H9 (cell line): ENCODE measurements around the gene S100G. TPM values are rescaled to one million over a fixed set of nuclear protein-coding genes. Genes with fewer than 3 reads are reported as not detected.
A peak's percentile ranks its signal among the peaks of the same experiment; 100 is the strongest.

Experiments
- DNase-seq: peaks from one replicate; pipeline ENCODE4 v3.0.0-alpha.2; 2017
- H2AFZ ChIP-seq: one replicate; pipeline ENCODE4 v1.6.1; 2013; ENCODE audit warnings: mild to moderate bottlenecking, low read length, control low read depth, moderate library complexity
- H2AK5ac ChIP-seq: 2 replicates; pipeline ENCODE4 v1.6.1; 2013; ENCODE audit warnings: low read length, control low read depth, mixed read lengths; ENCODE audit not compliant: insufficient read length
- H2BK120ac ChIP-seq: one replicate; pipeline ENCODE4 v1.6.1; 2013; ENCODE audit warnings: low read depth, mild to moderate bottlenecking, low read length, control low read depth, inconsistent platforms; ENCODE audit not compliant: poor library complexity, severe bottlenecking
- H2BK12ac ChIP-seq: 2 replicates; pipeline ENCODE4 v1.6.1; 2013; ENCODE audit warnings: low read length, control low read depth, mixed read lengths, low read depth; ENCODE audit not compliant: insufficient read length
- H2BK15ac ChIP-seq: 2 replicates; pipeline ENCODE4 v1.6.1; 2013; ENCODE audit warnings: low read depth, low read length, control low read depth
- H2BK20ac ChIP-seq: one replicate; pipeline ENCODE4 v1.6.1; 2013; ENCODE audit warnings: low read depth, mild to moderate bottlenecking, low read length, control low read depth, inconsistent platforms; ENCODE audit not compliant: poor library complexity, severe bottlenecking
- H2BK5ac ChIP-seq: 2 replicates; pipeline ENCODE4 v1.6.1; 2013; ENCODE audit warnings: low read length, control low read depth, mixed read lengths; ENCODE audit not compliant: insufficient read length
- H3K14ac ChIP-seq: 2 replicates; pipeline ENCODE4 v1.6.1; 2013; ENCODE audit warnings: low read length, control low read depth; ENCODE audit not compliant: insufficient read depth
- H3K18ac ChIP-seq: 2 replicates; pipeline ENCODE4 v1.6.1; 2013; ENCODE audit warnings: low read depth, mild to moderate bottlenecking, mixed read lengths, low read length, control low read depth; ENCODE audit not compliant: insufficient read length
- H3K23ac ChIP-seq: 2 replicates; pipeline ENCODE4 v1.6.1; 2013; ENCODE audit warnings: low read length, control low read depth, mixed read lengths, low read depth; ENCODE audit not compliant: insufficient read length
- H3K23me2 ChIP-seq: 2 replicates; pipeline ENCODE4 v1.6.1; 2013; ENCODE audit warnings: low read depth, mild to moderate bottlenecking, mixed read lengths, low read length, control low read depth; ENCODE audit not compliant: insufficient read length, poor library complexity, severe bottlenecking
- H3K27ac ChIP-seq: 2 replicates; pipeline ENCODE4 v1.5.1; 2013; ENCODE audit warnings: low read length, control low read depth, mixed read lengths, low read depth; ENCODE audit not compliant: insufficient read length
- H3K27me3 ChIP-seq: 2 replicates; pipeline ENCODE4 v1.6.1; 2013; ENCODE audit warnings: low read length, control low read depth, inconsistent platforms; ENCODE audit not compliant: insufficient read depth
- H3K4ac ChIP-seq: 2 replicates; pipeline ENCODE4 v1.6.1; 2013; ENCODE audit warnings: low read depth, mild to moderate bottlenecking, control low read depth, inconsistent platforms, low read length, moderate library complexity
- H3K4me1 ChIP-seq: 2 replicates; pipeline ENCODE4 v1.6.1; 2013; ENCODE audit warnings: low read length, control low read depth, inconsistent platforms; ENCODE audit not compliant: insufficient read depth
- H3K4me2 ChIP-seq: 2 replicates; pipeline ENCODE4 v1.6.1; 2013; ENCODE audit warnings: low read length, control low read depth, mixed read lengths; ENCODE audit not compliant: insufficient read length, insufficient read depth
- H3K56ac ChIP-seq: 2 replicates; pipeline ENCODE4 v1.6.1; 2013; ENCODE audit warnings: low read depth, mild to moderate bottlenecking, mixed read lengths, low read length, control low read depth; ENCODE audit not compliant: insufficient read length
- H3K79me1 ChIP-seq: 2 replicates; pipeline ENCODE4 v1.6.1; 2013; ENCODE audit warnings: low read depth, mild to moderate bottlenecking, moderate library complexity, low read length, control low read depth, inconsistent platforms; ENCODE audit not compliant: insufficient read depth, poor library complexity, severe bottlenecking
- H3K79me2 ChIP-seq: 2 replicates; pipeline ENCODE4 v1.6.1; 2013; ENCODE audit warnings: low read length, control low read depth, inconsistent platforms; ENCODE audit not compliant: insufficient read depth
- H3K9ac ChIP-seq: 2 replicates; pipeline ENCODE4 v1.6.1; 2013; ENCODE audit warnings: low read length, control low read depth, mixed read lengths; ENCODE audit not compliant: insufficient read length; ENCODE audit errors: extremely low read depth
- H3K9me3 ChIP-seq: one replicate; pipeline ENCODE4 v1.6.1; 2013; ENCODE audit warnings: low read depth, low read length, inconsistent platforms; ENCODE audit not compliant: control insufficient read depth
- H3T11ph ChIP-seq: one replicate; pipeline ENCODE4 v1.6.1; 2013; ENCODE audit warnings: mild to moderate bottlenecking, low read length, control low read depth, inconsistent platforms
- H4K20me1 ChIP-seq: one replicate; pipeline ENCODE4 v1.6.1; 2013; ENCODE audit not compliant: control insufficient read depth, insufficient read length, insufficient read depth
- H4K5ac ChIP-seq: 2 replicates; pipeline ENCODE4 v1.6.1; 2013; ENCODE audit warnings: low read depth, mild to moderate bottlenecking, mixed read lengths, low read length, control low read depth; ENCODE audit not compliant: insufficient read length
- H4K8ac ChIP-seq: replicated peaks from 2 replicates; pipeline ENCODE4 v1.6.1; 2013; ENCODE audit warnings: low read length, control low read depth, mixed read lengths, low read depth; ENCODE audit not compliant: insufficient read length
- H4K91ac ChIP-seq: 2 replicates; pipeline ENCODE4 v1.6.1; 2013; ENCODE audit warnings: low read depth, mild to moderate bottlenecking, moderate library complexity, mixed read lengths, low read length, control low read depth; ENCODE audit not compliant: insufficient read length
- H3K27ac Mint-ChIP-seq, 3 experiments: 2 replicates in 2 of 3; 3 replicates in 1 of 3; pipeline ENCODE4 v1.8.0; 2020 to 2021; ENCODE audit warnings: mixed read lengths in 3 of 3, mild to moderate bottlenecking in 1 of 3, moderate library complexity in 1 of 3
- H3K27me3 Mint-ChIP-seq: 2 replicates; pipeline ENCODE4 v1.8.0; 2021; ENCODE audit warnings: low read depth, mild to moderate bottlenecking, moderate library complexity, mixed read lengths
- H3K36me3 Mint-ChIP-seq, 3 experiments: 2 replicates in 2 of 3; 3 replicates in 1 of 3; pipeline ENCODE4 v1.8.0; 2020 to 2021; ENCODE audit warnings: low read depth in 3 of 3, mixed read lengths in 3 of 3; ENCODE audit not compliant: insufficient read depth in 1 of 3
- H3K4me1 Mint-ChIP-seq, 2 experiments: 2 replicates each; pipeline ENCODE4 v1.8.0; 2020; ENCODE audit warnings: mixed read lengths in 2 of 2
- H3K4me3 Mint-ChIP-seq, 2 experiments: 2 replicates in 1 of 2; 3 replicates in 1 of 2; pipeline ENCODE4 v1.8.0; 2020 to 2021; ENCODE audit warnings: mild to moderate bottlenecking in 2 of 2, mixed read lengths in 2 of 2, moderate library complexity in 1 of 2
- H3K9me3 Mint-ChIP-seq, 2 experiments: 2 replicates in 1 of 2; 3 replicates in 1 of 2; pipeline ENCODE4 v1.8.0; 2020; ENCODE audit warnings: mild to moderate bottlenecking in 2 of 2, mixed read lengths in 2 of 2, moderate library complexity in 1 of 2
- CTCF ChIP-seq: fragments of 200-600 bp; sonication (generic); conservative IDR thresholded peaks from 3 replicates; pipeline ENCODE4 v1.8.0; 2021; ENCODE audit warnings: antibody characterized with exemption, mild to moderate bottlenecking
- WGBS: extraction: QIAGEN DNeasy Blood & Tissue Kit; methylation state at CpG from one replicate; pipeline ENCODE4 v1.1.7; 2013; ENCODE audit warnings: missing lambda C conversion rate, low lambda C conversion rate, mixed read lengths; ENCODE audit not compliant: insufficient read length; ENCODE audit errors: extremely low coverage; 5-methylcytosine and 5-hydroxymethylcytosine counted together
- total RNA-seq: library from RNA; stranded (reverse); gene quantifications from 2 replicates; pipeline ENCODE4 v1.2.1, GENCODE V29; 2021

S100G gene
- total RNA-seq, 1 experiment from 2014 or later = not detected

GRCh38 chrX:16664074-16664473, 14.1 kb downstream of the S100G start:
- no CpG with 5 or more reads among the region's 5 CpGs for WGBS
- Histone ChIP-seq H3K27me3 (no peaks in the 10 kb centered on the region), H4K8ac (no peak overlapping the region), H2BK5ac (no peak overlapping the region), H3K14ac (no peak overlapping the region), H3K4me1 (peaks cover 5% of the 10 kb centered on the region; the same call in 1 of the 2 replicates), H3K4ac (no peak overlapping the region), H3K56ac (no peak overlapping the region), H4K5ac (no peak overlapping the region), H2BK120ac (no peak overlapping the region), H3K23ac (no peak overlapping the region), H2BK15ac (no peak overlapping the region), H4K20me1 (no peaks in the 10 kb centered on the region), H3K4me2 (no peak overlapping the region), H3K79me2 (no peaks in the 10 kb centered on the region), H2BK20ac (no peak overlapping the region), H3K9me3 (no peaks in the 10 kb centered on the region), H2AFZ (no peak overlapping the region), H3K18ac (no peak overlapping the region), H3K27ac (no peak overlapping the region), H3K9ac (no peak overlapping the region), H3T11ph (no peak overlapping the region), H4K91ac (no peak overlapping the region), H3K23me2 (no peaks in the 10 kb centered on the region), H2BK12ac (no peak overlapping the region), H3K79me1 (no peaks in the 10 kb centered on the region), H2AK5ac (no peak overlapping the region)
- Mint-ChIP-seq H3K27ac (peak overlapping the region in 2 of 3 experiments; percentile 34 to 73; a peak in 3 of 7 replicates), H3K4me1 (peaks cover 12 to 28% of the 10 kb centered on the region in 2 experiments), H3K9me3 (no peaks in the 10 kb centered on the region), H3K36me3 (peaks cover 50 to 86% (median 84%) of the 10 kb centered on the region in 3 experiments), H3K4me3 (no peak overlapping the region), H3K27me3 (no peaks in the 10 kb centered on the region)
- TF ChIP-seq CTCF = no peak; the same call in 2 of the 3 replicates
- DNase-seq = no peak
